Right lobe of liver (tissue), 6 donors: Measurements from ENCODE around the gene SRMS. TPM values are rescaled to one million over a fixed set of nuclear protein-coding genes. Genes with fewer than 3 reads are reported as not detected.
A peak's percentile ranks its signal among the peaks of the same experiment; 100 is the strongest.

Experiments used
- ATAC-seq, 4 donors: fragments of 200-7000 bp; cut with Tn5 transposase; one replicate each; pipeline ENCODE4 v1.9.1; 2020; ENCODE audit warnings: mild to moderate bottlenecking in 4 of 4, moderate library complexity in 4 of 4
- DNase-seq, 3 donors: peaks; one replicate each; pipeline ENCODE4 v3.0.0-alpha.2; 2020
- H3K27ac ChIP-seq, 3 donors: fragments of 200-600 bp; one replicate each; pipeline ENCODE4 v1.8.0; 2022
- H3K27me3 ChIP-seq, 2 donors: fragments of 200-600 bp; one replicate each; pipeline ENCODE4 v1.8.0; 2022
- H3K36me3 ChIP-seq, 4 donors: fragments of 200-600 bp; sonication (generic) in 1 of 4; one replicate each; pipeline versions ENCODE4 v1.5.1 to v1.8.0; 2017 to 2022; ENCODE audit warnings: control low read depth in 1 of 4
- H3K4me1 ChIP-seq, 4 donors: fragments of 200-600 bp; sonication (generic) in 1 of 4; one replicate each; pipeline versions ENCODE4 v1.5.1 to v1.8.0; 2017 to 2022; ENCODE audit warnings: control low read depth in 1 of 4
- H3K4me3 ChIP-seq, 3 donors: fragments of 200-600 bp; one replicate each; pipeline ENCODE4 v1.8.0; 2022
- H3K9me3 ChIP-seq, 4 donors: fragments of 200-600 bp; sonication (generic) in 1 of 4; one replicate each; pipeline versions ENCODE4 v1.5.1 to v1.8.0; 2017 to 2022; ENCODE audit warnings: control low read depth in 1 of 4
- CTCF ChIP-seq, 4 donors: fragments of 200-600 bp in 3 of 4; fragments of 450-650 bp in 1 of 4; IDR thresholded peaks; one replicate each; pipeline versions ENCODE4 v1.5.1 to v1.8.0; 2016 to 2022; ENCODE audit warnings: antibody characterized with exemption in 4 of 4, mild to moderate bottlenecking in 2 of 4
- POLR2A ChIP-seq: fragments of 450-650 bp; IDR thresholded peaks from one replicate; pipeline ENCODE4 v1.6.1; 2017; ENCODE audit warnings: antibody characterized with exemption, mild to moderate bottlenecking
- WGBS: methylation state at CpG from one replicate; pipeline ENCODE4 v1.1.6; 2018; ENCODE audit warnings: low coverage, low lambda C conversion rate; ENCODE audit not compliant: insufficient coverage; ENCODE audit errors: missing lambda C conversion rate; 5-methylcytosine and 5-hydroxymethylcytosine counted together
- intact Hi-C, 2 donors: fragments of 100-400 bp; cut with DNase I; formaldehyde crosslinking; loops; one replicate each; pipeline versions ENCODE4 v1.11.2 to v1.14.1; 2022
- long read RNA-seq: library from polyadenylated mRNA; unstranded; transcript quantifications from one replicate; pipeline ENCODE4 v2.0.0, GENCODE V29; 2019
- total RNA-seq, 6 experiments: library from RNA; depleted of rRNA in 2 of 6; stranded (reverse); fragments of >200 nt in 2 of 6; fragmentation: NEBNext Ultra II Directional in 3 of 6; extraction: Animal tissue kit (Norgen Biotek cat#: 25700) in 3 of 6; gene quantifications; one replicate each; pipeline versions ENCODE4 v1.1.0 to v1.2.4, GENCODE V29; 2016 to 2023
- donor health status: DM: no; HTN: yes; CAD: no.
- donor health status: DM: no; HTN: no; CAD: no.
- donor health status: DM: no; HTN: no; CAD: no.
- donor health status: DM: no; HTN: yes; CAD: no.
- donor health status: DM: no; HTN: yes; CAD: no.

Gene SRMS
- total RNA-seq, result not detected
- long read RNA-seq, result 0 reads

- Histone ChIP-seq H3K9me3 (no peaks in the 10 kb centered on the region), H3K36me3 (no peaks in the 10 kb centered on the region), H3K27me3 (no peaks in the 10 kb centered on the region), H3K27ac (no peak within 1 kb of the TSS), H3K4me3 (no peak within 1 kb of the TSS), H3K4me1 (no peaks in the 10 kb centered on the region)
- TF ChIP-seq POLR2A (no peak), CTCF (IDR thresholded peaks at IDR 0.05) (no peak)
- peak in 2 of 4 donors; percentile 3 to 11 for ATAC-seq
- intact Hi-C loops, result loop anchor here in 1 of 2 donors (10.0 kb wide), 1 partner anchor 427 kb away; the partner anchor contains the start of gene SAMD10
- DNase-seq, result no peak
- 60% methylated on average over 1 of the region's 35 CpGs for WGBS
These were observed at the start of gene SRMS for GRCh38 chr20:63547725-63548480. Gene SRMS (minus strand): TSS chr20:63547749. CDS start chr20:63547463, 286 bp downstream.

- DNase-seq, result peak in 1 of 3 donors; percentile 10
- 96% methylated on average over 3 of the region's 6 CpGs for WGBS
- H3K36me3 ChIP-seq, result peaks cover 0 to 23% (median 11%) of the 10 kb centered on the region in 4 donors
These were observed 48.9 kb upstream of the SRMS start for GRCh38 chr20:63596423-63596822.

GRCh38 chr20:63595416-63596127, 48.0 kb upstream of the SRMS start:
- no CpG with 5 or more reads among the region's 30 CpGs for WGBS
- intact Hi-C loops, result no loop called here
- no peak overlapping the region for H3K4me3 ChIP-seq
- H3K9me3 ChIP-seq, result no peaks in the 10 kb centered on the region
- no peaks in the 10 kb centered on the region for H3K27me3 ChIP-seq
- no peak overlapping the region for H3K27ac ChIP-seq
- TF ChIP-seq POLR2A, result no peak
- ATAC-seq (peak in 2 of 4 donors; percentile 17 to 19), DNase-seq (peak in 1 of 3 donors; percentile 15)
- no peaks in the 10 kb centered on the region for H3K4me1 ChIP-seq
- peaks cover 0 to 20% (median 8%) of the 10 kb centered on the region in 4 donors for H3K36me3 ChIP-seq

More at GRCh38 chr20:63596423-63596822, 48.9 kb upstream of the SRMS start:
- ATAC-seq, result no peak
- no peak for TF ChIP-seq POLR2A
- TF ChIP-seq CTCF (IDR thresholded peaks at IDR 0.05), result no peak
- intact Hi-C loops, result no loop called here
- Histone ChIP-seq H3K4me1 (no peaks in the 10 kb centered on the region), H3K9me3 (no peaks in the 10 kb centered on the region), H3K4me3 (no peak overlapping the region), H3K27me3 (no peaks in the 10 kb centered on the region), H3K27ac (no peak overlapping the region)

- Histone ChIP-seq H3K9me3 (no peaks in the 10 kb centered on the region), H3K27ac (no peak overlapping the region), H3K4me1 (no peaks in the 10 kb centered on the region), H3K4me3 (no peak overlapping the region), H3K27me3 (no peaks in the 10 kb centered on the region), H3K36me3 (peaks cover 0 to 26% (median 8%) of the 10 kb centered on the region in 4 donors)
- WGBS, result 64% methylated on average over 3 of the region's 10 CpGs
- peak in 1 of 3 donors; percentile 14 for DNase-seq
- intact Hi-C loops, result no loop called here
- no peak for ATAC-seq
- no peak for TF ChIP-seq POLR2A
- no peak for TF ChIP-seq CTCF (IDR thresholded peaks at IDR 0.05)
These were observed 46.6 kb upstream of the SRMS start for GRCh38 chr20:63594043-63594561.

- Histone ChIP-seq H3K36me3 (peaks cover 0 to 26% (median 6%) of the 10 kb centered on the region in 4 donors), H3K27me3 (no peaks in the 10 kb centered on the region), H3K9me3 (no peaks in the 10 kb centered on the region), H3K4me1 (no peaks in the 10 kb centered on the region), H3K4me3 (no peak overlapping the region), H3K27ac (no peak overlapping the region)
- intact Hi-C loops, result no loop called here
- DNase-seq, result peak in 2 of 3 donors; percentile 13 to 43
- WGBS, result no CpG with 5 or more reads among the region's 13 CpGs
- ATAC-seq, result no peak
- TF ChIP-seq POLR2A, result no peak
- no peak for TF ChIP-seq CTCF (IDR thresholded peaks at IDR 0.05)
These were observed 45.1 kb upstream of the SRMS start for GRCh38 chr20:63592661-63593060.
